Epithelial cell of esophagus (primary cell): Measurements from ENCODE around the gene OPHN1.
"Not testable (repeated sequence)": the region's sequence is repeated elsewhere in the genome, so short reads cannot be mapped to it uniquely, and the experiment has no call there.

ENCODE experiments used
- DNase-seq: peaks from one replicate; pipeline ENCODE4 v3.0.0; 2010; ENCODE audit warnings: low read depth
- H3K4me3 ChIP-seq: 2 replicates; pipeline ENCODE4 v1.5.1; 2011; ENCODE audit warnings: mild to moderate bottlenecking, low read length, control low read depth
- CTCF ChIP-seq: IDR thresholded peaks from 2 replicates; pipeline ENCODE4 v1.5.1; 2011; ENCODE audit warnings: low read depth, mild to moderate bottlenecking, low read length, control low read depth, inconsistent platforms; ENCODE audit not compliant: insufficient read depth; ENCODE audit errors: missing control alignments

OPHN1 gene

GRCh38 chrX:68072041-68072440, 361.3 kb downstream of the OPHN1 start:
- no peak overlapping the region for H3K4me3 ChIP-seq
- peak; percentile 26 for DNase-seq
- no peak for TF ChIP-seq CTCF

GRCh38 chrX:68070119-68070518, 363.2 kb downstream of the OPHN1 start:
- not testable (repeated sequence) for H3K4me3 ChIP-seq, DNase-seq

GRCh38 chrX:68061206-68061535, 372.1 kb downstream of the OPHN1 start:
- H3K4me3 ChIP-seq, result no peak overlapping the region
- no peak for DNase-seq
- no peak for TF ChIP-seq CTCF

- H3K4me3 ChIP-seq, result no peak overlapping the region
- no peak for DNase-seq
- TF ChIP-seq CTCF, result no peak
Measured at GRCh38 chrX:68060506-68061205, 372.6 kb downstream of the OPHN1 start.

GRCh38 chrX:68059469-68059868, 373.8 kb downstream of the OPHN1 start:
- TF ChIP-seq CTCF, result no peak
- DNase-seq, result peak; percentile 9
- H3K4me3 ChIP-seq, result no peak overlapping the region

- H3K4me3 ChIP-seq, result no peak overlapping the region
- no peak for TF ChIP-seq CTCF
- no peak for DNase-seq
Measured at GRCh38 chrX:68049466-68049865, 383.8 kb downstream of the OPHN1 start.

GRCh38 chrX:68048774-68049173, 384.5 kb downstream of the OPHN1 start:
- H3K4me3 ChIP-seq, result no peak overlapping the region
- DNase-seq, result no peak
- no peak for TF ChIP-seq CTCF
